Measurements from ENCODE around the gene CSGALNACT2.
"Not testable (repeated sequence)": the region's sequence is repeated elsewhere in the genome, so short reads cannot be mapped to it uniquely, and the experiment has no call there.

Gene CSGALNACT2

GRCh38 chr10:43138021-43138756 is at the start of gene CSGALNACT2:
CSGALNACT2 (plus strand) TSS chr10:43138445; CDS start chr10:43155150, 16,705 bp downstream.
- DNase-seq (ENCODE audit: low read depth), result peak; percentile 74

GRCh38 chr10:43089519-43089918 is 48.7 kb upstream of the CSGALNACT2 start:
- no peak for DNase-seq (ENCODE audit: low read depth)

- DNase-seq (ENCODE audit: low read depth), result no peak
Observed at GRCh38 chr10:43090188-43090587, 48.1 kb upstream of the CSGALNACT2 start.

- no peak for DNase-seq (ENCODE audit: low read depth)
Observed at GRCh38 chr10:43090664-43091063, 47.6 kb upstream of the CSGALNACT2 start.

GRCh38 chr10:43091846-43092245 is 46.4 kb upstream of the CSGALNACT2 start:
- no peak for DNase-seq (ENCODE audit: low read depth)

GRCh38 chr10:43093423-43094076 is 44.7 kb upstream of the CSGALNACT2 start:
- DNase-seq (ENCODE audit: low read depth), result no peak

GRCh38 chr10:43094085-43094484 is 44.2 kb upstream of the CSGALNACT2 start:
- no peak for DNase-seq (ENCODE audit: low read depth)

- not testable (repeated sequence) for DNase-seq (ENCODE audit: low read depth)
Observed at GRCh38 chr10:43099339-43099738, 38.9 kb upstream of the CSGALNACT2 start.

GRCh38 chr10:43099928-43100327 is 38.3 kb upstream of the CSGALNACT2 start:
- no peak for DNase-seq (ENCODE audit: low read depth)

GRCh38 chr10:43100366-43100765 is 37.9 kb upstream of the CSGALNACT2 start:
- DNase-seq (ENCODE audit: low read depth), result no peak

GRCh38 chr10:43102063-43102828 is 36.0 kb upstream of the CSGALNACT2 start:
- DNase-seq (ENCODE audit: low read depth), result no peak

GRCh38 chr10:43105102-43105955 is 32.9 kb upstream of the CSGALNACT2 start:
- peak; percentile 69 for DNase-seq (ENCODE audit: low read depth)

GRCh38 chr10:43105956-43106229 is 32.4 kb upstream of the CSGALNACT2 start:
- no peak for DNase-seq (ENCODE audit: low read depth)

- DNase-seq (ENCODE audit: low read depth), result no peak
Observed at GRCh38 chr10:43106256-43107091, 31.8 kb upstream of the CSGALNACT2 start.

GRCh38 chr10:43108951-43109350 is 29.3 kb upstream of the CSGALNACT2 start:
- no peak for DNase-seq (ENCODE audit: low read depth)

- DNase-seq (ENCODE audit: low read depth), result no peak
Observed at GRCh38 chr10:43109671-43110249, 28.5 kb upstream of the CSGALNACT2 start.

- DNase-seq (ENCODE audit: low read depth), result no peak
Observed at GRCh38 chr10:43110338-43111071, 27.7 kb upstream of the CSGALNACT2 start.

GRCh38 chr10:43111101-43111500 is 27.1 kb upstream of the CSGALNACT2 start:
- no peak for DNase-seq (ENCODE audit: low read depth)

- DNase-seq (ENCODE audit: low read depth), result no peak
Observed at GRCh38 chr10:43111921-43112607, 26.2 kb upstream of the CSGALNACT2 start.

- DNase-seq (ENCODE audit: low read depth), result no peak
Observed at GRCh38 chr10:43112608-43112961, 25.7 kb upstream of the CSGALNACT2 start.
